Spleen (tissue), 11 donors: ENCODE results near the gene KCNK4. TPM values are rescaled to one million over a fixed set of nuclear protein-coding genes. Genes with fewer than 3 reads are reported as not detected.

Experiments used
- DNase-seq: peaks from one replicate; pipeline ENCODE4 v3.0.0-alpha.2; 2020
- H3K27ac ChIP-seq, 8 donors: fragments of 200-600 bp; sonication (generic) in 7 of 8; 1 replicate in 4 of 8; 2 replicates in 4 of 8; pipeline versions ENCODE4 v1.5.0 to v1.8.0; 2016 to 2021; ENCODE audit warnings: inconsistent platforms in 4 of 8, mild to moderate bottlenecking in 4 of 8, moderate library complexity in 1 of 8
- H3K27me3 ChIP-seq, 7 donors: fragments of 200-600 bp; sonication (generic) in 6 of 7; replicated peaks in 1 of 7; 1 replicate in 4 of 7; 2 replicates in 3 of 7; pipeline versions ENCODE4 v1.5.0 to v1.8.0; 2016 to 2021; ENCODE audit warnings: inconsistent platforms in 3 of 7, mild to moderate bottlenecking in 1 of 7
- H3K36me3 ChIP-seq, 6 donors: fragments of 200-600 bp; sonication (generic) in 5 of 6; 1 replicate in 4 of 6; 2 replicates in 2 of 6; pipeline versions ENCODE4 v1.5.0 to v1.8.0; 2016 to 2021; ENCODE audit warnings: inconsistent platforms in 2 of 6
- H3K4me1 ChIP-seq, 6 donors: fragments of 200-600 bp; sonication (generic) in 5 of 6; 1 replicate in 3 of 6; 2 replicates in 3 of 6; pipeline versions ENCODE4 v1.5.0 to v1.8.0; 2016 to 2021; ENCODE audit warnings: inconsistent platforms in 3 of 6
- H3K4me3 ChIP-seq, 8 donors: fragments of 200-600 bp; sonication (generic) in 7 of 8; 1 replicate in 4 of 8; 2 replicates in 4 of 8; pipeline versions ENCODE4 v1.5.0 to v1.8.0; 2016 to 2021; ENCODE audit warnings: inconsistent platforms in 4 of 8, mild to moderate bottlenecking in 4 of 8, moderate library complexity in 2 of 8
- H3K9me3 ChIP-seq, 8 donors: fragments of 200-600 bp; sonication (generic) in 7 of 8; 1 replicate in 4 of 8; 2 replicates in 4 of 8; pipeline versions ENCODE4 v1.5.0 to v1.8.0; 2016 to 2021; ENCODE audit warnings: inconsistent platforms in 4 of 8
- POLR2A ChIP-seq, 3 donors: fragments of 450-650 bp; IDR thresholded peaks; one replicate each; pipeline ENCODE4 v1.5.1; 2017; ENCODE audit warnings: antibody characterized with exemption in 3 of 3, mild to moderate bottlenecking in 1 of 3
- POLR2AphosphoS5 ChIP-seq, 3 donors: sonication (generic); formaldehyde crosslinking; IDR thresholded peaks; one replicate each; pipeline ENCODE4 v1.5.1; 2017; ENCODE audit warnings: antibody characterized with exemption in 3 of 3
- WGBS, 5 donors: extraction: QIAGEN DNeasy Blood & Tissue Kit in 3 of 5; methylation state at CpG; one replicate each; pipeline versions ENCODE4 v1.1.5 to v1.1.7; 2013 to 2018; 5-methylcytosine and 5-hydroxymethylcytosine counted together
- intact Hi-C: fragments of 100-400 bp; cut with DNase I; formaldehyde crosslinking; loops from one replicate; pipeline ENCODE4 v1.15.0; 2023; ENCODE audit warnings: low total_unique reads
- polyA plus RNA-seq, 3 donors: library from polyadenylated mRNA; stranded (reverse); fragments of 200-250 nt; gene quantifications; one replicate each; pipeline ENCODE4 v1.2.1, GENCODE V29; 2013
- total RNA-seq, 7 donors: library from RNA; depleted of rRNA in 3 of 7; stranded (reverse); fragments of >200 nt in 3 of 7; fragmentation: NEBNext Ultra II Directional in 4 of 7; extraction: Animal tissue kit (Norgen Biotek cat#: 25700) in 4 of 7; gene quantifications; one replicate each; pipeline versions ENCODE4 v1.1.0 to v1.2.1, GENCODE V29; 2016 to 2021
- TF ChIP-seq, protein P1 (sequence below), 11 experiments: fragments of 200-600 bp in 7 of 11; fragments of 450-650 bp in 4 of 11; sonication (generic) in 4 of 11; IDR thresholded peaks in 8 of 11; conservative IDR thresholded peaks in 3 of 11; 1 replicate in 7 of 11; 2 replicates in 4 of 11; pipeline versions ENCODE4 v1.4.0 to v1.8.0; 2016 to 2021; ENCODE audit warnings: antibody characterized with exemption in 11 of 11, inconsistent platforms in 4 of 11, mild to moderate bottlenecking in 1 of 11
- donor health status: healthy with polysubstance abuse.
- donor health status: DM: no; HTN: no; CAD: no; lungs with moderate emphysema.
- donor health status: DM: no; HTN: no; CAD: no.
- donor health status: Bipolar disorder and iron deficiency.
- donor health status: healthy.
- donor health status: DM: no; HTN: no; CAD: no.
- donor health status: DM: yes; HTN: yes; CAD: no.

Gene KCNK4
- total and polyA plus RNA-seq, 10 donors = 0.06 to 0.77 (median 0.35) TPM; not detected in 5

DNA sequence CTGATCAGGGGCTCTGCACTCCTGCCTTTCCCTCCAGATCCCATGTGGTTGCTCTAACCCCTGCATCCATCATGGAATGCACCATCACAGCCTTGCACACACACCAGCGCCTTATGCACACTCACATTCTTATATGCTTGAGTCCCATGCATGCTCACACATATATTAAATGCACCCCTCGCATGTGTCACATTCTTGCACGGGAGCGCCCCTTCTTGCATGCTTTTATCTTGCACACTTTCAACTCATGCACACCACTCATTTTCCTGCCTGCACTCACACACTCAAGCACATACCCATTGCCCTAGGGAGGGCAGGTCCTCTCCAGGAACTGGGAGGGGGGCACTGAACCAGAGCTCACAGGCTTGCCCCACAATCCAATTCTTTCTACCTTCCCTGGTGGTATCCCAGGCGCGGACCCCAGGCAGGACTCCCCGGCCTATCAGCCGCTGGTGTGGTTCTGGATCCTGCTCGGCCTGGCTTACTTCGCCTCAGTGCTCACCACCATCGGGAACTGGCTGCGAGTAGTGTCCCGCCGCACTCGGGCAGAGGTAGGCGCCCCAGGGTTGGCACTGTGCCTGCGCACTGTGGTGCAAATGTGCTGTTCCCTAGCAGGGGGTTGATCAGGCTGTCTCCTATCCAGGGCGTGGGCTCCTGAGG lies 6.7 kb downstream of the KCNK4 start:
- no peak for DNase-seq
- Histone ChIP-seq H3K4me3 (no peak overlapping the region), H3K27ac (no peak overlapping the region), H3K27me3 (peaks cover 11 to 98% (median 79%) of the 10 kb centered on the region in 7 donors), H3K9me3 (no peaks in the 10 kb centered on the region), H3K4me1 (peaks cover 17 to 52% (median 27%) of the 10 kb centered on the region in 6 donors), H3K36me3 (no peaks in the 10 kb centered on the region)
- intact Hi-C loops = no loop called here
- TF ChIP-seq POLR2A (IDR thresholded peaks at IDR 0.05) = no peak
- no peak for TF ChIP-seq POLR2AphosphoS5 (IDR thresholded peaks at IDR 0.05)
- TF ChIP-seq, protein P1, sequence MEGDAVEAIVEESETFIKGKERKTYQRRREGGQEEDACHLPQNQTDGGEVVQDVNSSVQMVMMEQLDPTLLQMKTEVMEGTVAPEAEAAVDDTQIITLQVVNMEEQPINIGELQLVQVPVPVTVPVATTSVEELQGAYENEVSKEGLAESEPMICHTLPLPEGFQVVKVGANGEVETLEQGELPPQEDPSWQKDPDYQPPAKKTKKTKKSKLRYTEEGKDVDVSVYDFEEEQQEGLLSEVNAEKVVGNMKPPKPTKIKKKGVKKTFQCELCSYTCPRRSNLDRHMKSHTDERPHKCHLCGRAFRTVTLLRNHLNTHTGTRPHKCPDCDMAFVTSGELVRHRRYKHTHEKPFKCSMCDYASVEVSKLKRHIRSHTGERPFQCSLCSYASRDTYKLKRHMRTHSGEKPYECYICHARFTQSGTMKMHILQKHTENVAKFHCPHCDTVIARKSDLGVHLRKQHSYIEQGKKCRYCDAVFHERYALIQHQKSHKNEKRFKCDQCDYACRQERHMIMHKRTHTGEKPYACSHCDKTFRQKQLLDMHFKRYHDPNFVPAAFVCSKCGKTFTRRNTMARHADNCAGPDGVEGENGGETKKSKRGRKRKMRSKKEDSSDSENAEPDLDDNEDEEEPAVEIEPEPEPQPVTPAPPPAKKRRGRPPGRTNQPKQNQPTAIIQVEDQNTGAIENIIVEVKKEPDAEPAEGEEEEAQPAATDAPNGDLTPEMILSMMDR (IDR thresholded peaks at IDR 0.05 in 8 of 11, conservative IDR thresholded peaks at IDR 0.05 in 3 of 11) = no peak
- WGBS, 5 donors = 26 to 44% (median 41%) methylated on average over 18 of the region's 18 CpGs

DNA sequence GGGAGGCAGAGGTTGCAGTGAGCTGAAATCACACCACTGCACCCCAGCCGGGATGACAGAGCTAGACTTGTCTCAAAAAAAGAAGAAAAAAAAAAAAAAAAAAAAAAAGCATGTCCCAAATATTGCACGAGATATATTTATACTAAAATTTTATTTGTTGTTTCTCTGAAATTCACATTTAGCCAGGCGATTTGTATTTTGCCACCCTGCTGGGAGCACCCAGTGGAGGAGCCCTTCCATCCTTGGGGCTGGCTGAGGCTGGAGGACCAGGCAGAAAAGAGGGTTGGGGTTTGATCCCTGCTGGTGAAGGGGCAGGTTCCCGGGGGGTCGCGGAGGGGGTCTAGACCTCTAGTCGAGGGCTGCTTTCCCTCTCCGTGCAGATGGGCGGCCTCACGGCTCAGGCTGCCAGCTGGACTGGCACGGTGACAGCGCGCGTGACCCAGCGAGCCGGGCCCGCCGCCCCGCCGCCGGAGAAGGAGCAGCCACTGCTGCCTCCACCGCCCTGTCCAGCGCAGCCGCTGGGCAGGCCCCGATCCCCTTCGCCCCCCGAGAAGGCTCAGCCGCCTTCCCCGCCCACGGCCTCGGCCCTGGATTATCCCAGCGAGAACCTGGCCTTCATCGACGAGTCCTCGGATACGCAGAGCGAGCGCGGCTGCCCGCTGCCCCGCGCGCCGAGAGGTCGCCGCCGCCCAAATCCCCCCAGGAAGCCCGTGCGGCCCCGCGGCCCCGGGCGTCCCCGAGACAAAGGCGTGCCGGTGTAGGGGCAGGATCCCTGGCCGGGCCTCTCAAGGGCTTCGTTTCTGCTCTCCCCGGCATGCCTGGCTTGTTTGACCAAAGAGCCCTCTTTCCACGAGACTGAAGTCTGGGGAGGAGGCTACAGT lies 8.1 kb downstream of the KCNK4 start:
- Histone ChIP-seq H3K9me3 (no peaks in the 10 kb centered on the region), H3K27me3 (peaks cover 9 to 84% (median 69%) of the 10 kb centered on the region in 7 donors), H3K27ac (peak overlapping the region in 1 of 8 donors; percentile 16), H3K4me3 (peak overlapping the region in 7 of 8 donors; percentile 13 to 67 (median 28)), H3K4me1 (peaks cover 22 to 60% (median 32%) of the 10 kb centered on the region in 6 donors), H3K36me3 (no peaks in the 10 kb centered on the region)
- 3 to 9% (median 4%) methylated on average over 11 to 60 of the region's 60 CpGs for WGBS, 5 donors
- intact Hi-C loops = no loop called here
- TF ChIP-seq POLR2AphosphoS5 (IDR thresholded peaks at IDR 0.05) = peak in 2 of 3 donors; percentile 38 to 58
- TF ChIP-seq, protein P1 (IDR thresholded peaks at IDR 0.05 in 8 of 11, conservative IDR thresholded peaks at IDR 0.05 in 3 of 11) = no peak
- DNase-seq = peak; percentile 84

DNA sequence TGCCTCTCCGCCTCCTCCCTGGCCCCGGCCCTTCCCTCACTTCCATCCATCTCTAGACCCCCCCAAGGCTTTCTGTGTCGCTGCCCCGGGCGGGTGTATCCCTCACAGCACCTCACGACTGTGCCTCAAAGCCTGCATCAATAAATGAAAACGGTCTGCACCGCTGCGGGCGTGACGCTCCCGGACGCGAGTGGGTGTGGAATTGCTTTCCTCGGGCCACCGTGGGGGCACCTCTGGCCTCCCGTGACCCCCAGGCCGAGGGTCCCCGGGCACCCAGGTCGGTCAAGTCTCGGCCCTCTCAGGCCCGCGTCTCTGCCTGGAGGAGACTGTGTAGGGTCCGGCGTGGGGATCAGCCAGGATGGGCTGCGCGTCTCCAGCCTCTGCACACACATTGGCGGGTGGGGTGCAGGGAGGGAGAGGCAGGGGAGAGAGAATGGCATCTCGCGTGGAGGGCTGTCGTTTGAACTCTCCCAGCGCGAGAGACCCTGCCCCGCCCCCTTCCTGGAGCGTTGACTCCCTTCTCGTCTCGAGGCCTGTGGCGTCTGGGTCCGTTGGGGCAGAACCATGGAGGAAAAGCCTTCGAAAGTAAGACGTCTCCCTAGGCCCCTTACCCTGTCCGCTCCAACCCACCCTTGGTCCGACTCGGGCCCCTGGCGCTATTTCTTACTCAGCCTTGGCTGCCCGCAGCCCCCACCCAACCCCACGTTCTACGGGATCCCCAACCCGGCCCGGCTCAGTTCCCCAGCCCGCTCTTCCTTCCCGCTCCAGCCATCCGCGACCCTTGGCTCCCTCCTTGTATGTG lies 8.9 kb downstream of the KCNK4 start, which contains the start of gene CATSPERZ:
Gene CATSPERZ, plus strand, starts transcription at position 512 of the 802 bp plus-strand sequence. Its CDS starts 53 bp downstream, at position 565.
- intact Hi-C loops = loop anchor here (5.0 kb wide), 1 partner anchor 98 kb away; no protein-coding TSS in a partner anchor

More for the DNA sequence above, 8.9 kb downstream of the KCNK4 start, which contains the start of gene CATSPERZ:
- Histone ChIP-seq H3K4me3 (peak within 1 kb of the TSS in 7 of 8 donors; percentile 13 to 67 (median 31)), H3K27me3 (peaks cover 9 to 75% (median 62%) of the 10 kb centered on the region in 7 donors), H3K4me1 (peaks cover 28 to 65% (median 35%) of the 10 kb centered on the region in 6 donors), H3K36me3 (no peaks in the 10 kb centered on the region), H3K9me3 (no peaks in the 10 kb centered on the region), H3K27ac (peak within 1 kb of the TSS in 1 of 8 donors; percentile 17)
- no peak for DNase-seq
- no peak for TF ChIP-seq POLR2AphosphoS5 (IDR thresholded peaks at IDR 0.05)
- TF ChIP-seq POLR2A (IDR thresholded peaks at IDR 0.05) = no peak
- TF ChIP-seq, protein P1 (IDR thresholded peaks at IDR 0.05 in 8 of 11, conservative IDR thresholded peaks at IDR 0.05 in 3 of 11) = no peak
- WGBS, 5 donors = 3 to 6% (median 5%) methylated on average over 39 to 54 of the region's 54 CpGs
